HG03060 (cell line): ENCODE measurements around the gene DLL3.

Experiments used
- ATAC-seq: cut with Tn5 transposase; IDR thresholded peaks from one replicate; pipeline ENCODE4 v1.9.1; 2021; ENCODE audit warnings: low read depth, moderate number of reproducible peaks; ENCODE audit not compliant: unreplicated experiment

Gene DLL3

DNA sequence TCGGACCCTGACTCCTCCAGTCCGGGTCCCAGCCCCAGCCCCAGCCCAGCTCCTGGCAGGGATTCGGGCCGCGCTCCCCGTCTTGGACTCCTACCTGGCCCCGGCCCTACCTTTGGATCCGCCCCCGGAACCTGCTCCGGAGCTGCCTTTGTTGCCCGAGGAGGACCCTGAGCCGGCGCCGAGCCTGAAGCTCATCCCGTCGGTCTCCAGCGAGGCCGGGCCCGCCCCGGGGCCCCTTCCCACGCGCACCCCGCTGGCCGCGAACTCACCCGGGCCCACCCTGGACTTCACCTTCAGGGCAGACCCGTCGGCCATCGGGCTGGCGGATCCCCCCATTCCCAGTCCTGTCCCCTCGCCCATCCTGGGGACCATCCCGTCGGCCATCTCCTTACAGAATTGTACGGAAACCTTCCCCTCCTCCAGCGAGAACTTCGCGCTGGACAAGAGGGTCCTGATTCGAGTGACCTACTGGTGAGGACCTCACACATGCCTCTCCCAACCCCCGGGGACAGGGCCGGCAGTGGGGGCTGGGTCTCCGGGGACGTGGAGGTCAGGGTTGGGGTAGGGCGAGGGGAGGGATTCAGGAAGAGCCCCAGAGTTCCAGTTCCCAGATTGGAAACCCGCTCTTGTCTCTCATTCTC lies 16.9 kb downstream of the DLL3 start:
- ATAC-seq: no peak

- no peak for ATAC-seq
These were observed 17.5 kb downstream of the DLL3 start for GRCh38 chr19:39516270-39516669.

DNA sequence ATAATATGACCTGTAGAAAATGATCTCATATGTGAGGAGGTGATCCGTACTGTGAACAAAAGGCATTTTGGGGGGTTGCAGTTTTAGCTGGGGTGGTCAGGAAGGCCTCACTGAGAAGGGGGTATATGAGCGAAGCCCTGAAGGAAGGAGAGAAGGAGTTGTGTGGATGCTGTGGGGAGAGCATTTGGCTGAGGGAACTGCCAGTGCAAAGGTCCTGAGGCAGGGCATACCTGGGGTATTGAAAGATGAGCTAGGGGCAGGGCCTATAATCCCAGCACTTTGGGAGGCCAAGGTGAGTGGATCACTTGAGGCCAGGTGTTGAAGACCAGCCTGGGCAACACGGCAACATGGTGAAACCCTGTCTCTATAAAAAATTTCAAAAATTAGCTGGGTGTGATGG lies 18.7 kb downstream of the DLL3 start:
- no peak for ATAC-seq

GRCh38 chr19:39518458-39518857 lies 19.7 kb downstream of the DLL3 start:
- ATAC-seq: no peak

- no peak for ATAC-seq
These were observed 20.2 kb downstream of the DLL3 start for GRCh38 chr19:39518975-39519374.

DNA sequence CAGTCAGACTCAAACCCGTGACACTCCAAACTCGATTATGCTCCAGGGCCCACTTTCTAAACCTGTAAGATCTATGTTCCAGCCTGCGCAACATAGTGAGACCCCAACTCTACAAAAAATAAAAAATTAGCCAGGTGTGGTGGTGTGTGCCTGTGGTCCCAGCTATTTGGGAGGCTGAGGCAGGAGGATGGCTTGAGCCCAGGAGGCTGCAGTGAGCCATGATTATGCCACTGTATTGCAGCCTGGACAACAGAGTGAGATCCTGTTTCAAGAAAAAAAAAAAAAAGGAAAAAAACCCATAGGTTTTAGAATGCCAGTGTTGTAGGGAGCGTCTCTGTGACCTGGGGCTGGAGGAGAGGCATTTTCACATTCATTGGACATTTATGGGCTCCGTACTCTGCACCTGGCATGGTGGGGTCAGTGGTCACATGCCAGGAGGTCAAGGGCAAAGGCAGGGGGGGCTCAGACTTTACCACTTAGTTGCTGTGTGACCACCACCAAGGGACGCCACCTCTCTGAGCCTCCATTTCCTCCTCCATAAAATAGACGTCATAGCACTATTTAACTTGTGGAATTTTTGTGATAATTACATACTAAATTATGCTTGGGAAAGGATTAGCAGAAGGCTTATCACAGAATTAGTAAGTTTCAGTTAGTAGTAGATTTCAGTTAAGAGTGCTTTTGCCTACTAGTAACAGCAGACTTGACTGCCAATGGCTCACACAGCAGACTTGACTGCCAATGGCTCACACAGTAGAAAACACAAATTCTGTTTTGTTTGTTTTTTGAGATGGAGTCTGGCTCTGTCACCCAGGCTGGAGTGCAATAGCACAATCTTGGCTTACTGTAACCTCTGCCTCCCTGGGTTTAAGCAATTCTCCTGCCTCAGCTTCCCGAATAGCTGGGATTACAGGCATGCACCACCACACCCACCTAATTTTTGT lies 22.1 kb downstream of the DLL3 start:
- ATAC-seq: no peak

DNA sequence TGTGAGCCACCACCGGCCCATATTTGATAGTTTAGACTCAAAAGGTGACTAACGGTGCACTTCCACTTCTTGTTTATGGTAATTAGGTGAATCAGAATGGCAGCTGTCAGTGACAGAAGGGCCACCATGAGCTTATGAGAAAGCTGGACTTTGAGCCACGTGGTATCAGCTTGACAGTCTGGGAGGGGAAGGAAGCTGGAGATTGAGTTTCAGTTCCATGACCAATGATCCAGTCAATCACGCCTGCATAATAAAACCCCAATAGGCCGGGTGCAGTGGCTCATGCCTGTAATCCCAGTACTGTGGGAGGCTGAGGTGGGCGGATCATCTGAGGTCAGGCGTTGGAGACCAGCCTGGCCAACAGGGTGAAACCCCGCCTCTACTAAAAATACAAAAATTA lies 25.7 kb downstream of the DLL3 start:
- ATAC-seq: no peak

GRCh38 chr19:39525205-39525604 lies 26.5 kb downstream of the DLL3 start:
- no peak for ATAC-seq

GRCh38 chr19:39531834-39532232 lies 33.1 kb downstream of the DLL3 start:
- ATAC-seq: no peak

DNA sequence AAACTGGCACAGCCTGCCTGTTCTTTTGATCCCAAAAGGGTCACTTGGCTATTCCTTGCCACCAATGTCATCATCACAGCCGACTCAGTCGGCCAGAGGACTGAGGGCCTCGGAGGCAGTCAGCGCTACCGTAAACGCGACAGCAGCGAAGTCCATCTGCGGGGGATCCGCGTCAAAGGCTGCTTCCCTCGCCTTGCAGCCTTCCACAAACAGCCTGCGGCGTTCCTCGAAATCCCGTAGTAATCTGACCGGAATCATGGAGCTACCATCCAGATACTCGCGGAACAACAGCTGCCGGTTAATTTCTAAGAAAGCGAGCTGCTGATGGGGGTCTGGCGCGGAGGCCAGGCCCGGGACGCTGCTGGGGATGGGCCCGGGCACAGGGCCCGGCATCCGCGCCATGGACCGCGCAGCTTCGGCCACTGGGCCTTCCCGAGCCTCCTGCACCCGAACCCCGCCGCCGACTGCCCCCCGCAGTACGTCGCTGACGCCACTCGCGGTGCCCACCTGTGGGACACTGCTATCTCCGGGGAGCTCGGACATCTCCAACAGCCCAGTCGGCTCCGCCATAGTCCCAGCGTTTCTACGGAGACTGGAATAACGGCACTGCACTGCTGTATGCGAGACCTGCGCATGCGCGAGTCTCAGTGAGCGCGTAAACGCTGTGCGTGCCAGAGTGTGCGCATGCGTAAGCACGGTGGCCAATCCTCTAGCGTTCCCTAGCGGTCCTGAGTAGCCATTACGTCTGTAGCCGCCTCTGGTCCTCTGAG lies 33.7 kb downstream of the DLL3 start, which contains the start of gene EID2B:
TSS of gene EID2B (minus strand) at position 620 of the 770 bp plus-strand sequence. CDS start at position 570, 50 bp downstream.
- peak; percentile 91 for ATAC-seq

DNA sequence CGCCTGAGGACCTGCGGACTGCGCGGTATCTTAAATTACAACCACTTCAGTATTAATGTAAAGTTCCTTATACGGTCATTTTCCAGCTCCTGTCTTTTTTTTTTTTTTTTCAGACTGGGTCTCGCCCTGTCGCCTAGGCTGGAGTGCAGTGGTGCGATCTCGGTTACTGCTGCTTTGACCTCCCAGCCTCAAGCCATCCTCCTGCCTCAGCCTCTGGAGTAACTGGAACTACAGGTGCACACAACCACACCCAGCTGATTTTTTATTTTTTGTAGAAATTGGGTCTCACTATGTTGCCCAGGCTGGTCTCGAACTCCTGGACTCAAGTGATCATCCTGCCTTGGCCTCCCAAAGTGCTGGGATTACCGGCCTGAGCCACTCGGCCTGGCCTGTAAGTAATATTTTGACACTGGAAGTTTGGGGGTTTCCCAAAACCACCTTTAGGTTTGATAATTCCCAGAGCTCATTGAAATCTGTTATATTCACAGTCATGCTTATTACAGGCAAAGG lies 34.3 kb downstream of the DLL3 start:
- ATAC-seq: no peak

DNA sequence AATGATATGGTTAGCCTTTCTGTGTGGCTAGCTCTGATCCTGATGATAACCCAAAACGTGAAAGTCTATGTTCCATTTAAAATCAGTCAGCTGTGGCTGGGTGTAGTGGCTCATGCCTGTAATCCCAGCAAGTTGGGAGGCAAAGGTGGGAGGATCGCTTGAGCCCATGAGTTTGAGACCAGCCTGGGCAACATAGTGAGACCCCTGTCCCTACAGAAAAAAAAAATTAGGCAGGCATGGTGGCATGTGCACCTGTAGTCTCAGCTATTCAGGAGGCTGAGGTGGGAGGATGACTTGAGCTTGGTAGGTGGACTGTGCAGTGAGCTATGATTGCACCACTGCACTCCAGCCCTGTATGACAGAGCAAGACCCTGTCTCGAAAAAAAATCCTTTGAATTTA lies 35.0 kb downstream of the DLL3 start:
- no peak for ATAC-seq

DNA sequence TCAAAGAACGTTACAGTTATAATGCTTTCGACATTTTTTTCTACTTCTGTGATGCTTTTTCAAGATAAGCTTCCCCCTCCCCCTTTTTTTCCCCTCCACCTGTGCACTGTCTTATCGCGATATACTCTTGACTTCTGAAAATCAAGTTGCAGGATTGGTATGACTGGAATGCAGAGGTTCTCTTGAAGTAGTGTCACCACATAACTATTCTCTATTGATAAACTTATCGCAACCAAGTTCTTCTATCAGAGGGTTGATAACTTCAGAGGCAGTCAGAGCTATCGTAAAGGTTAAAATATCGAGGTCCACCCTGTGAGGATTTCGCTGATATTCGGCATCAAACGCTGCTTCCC lies 40.4 kb downstream of the DLL3 start:
- ATAC-seq: no peak

DNA sequence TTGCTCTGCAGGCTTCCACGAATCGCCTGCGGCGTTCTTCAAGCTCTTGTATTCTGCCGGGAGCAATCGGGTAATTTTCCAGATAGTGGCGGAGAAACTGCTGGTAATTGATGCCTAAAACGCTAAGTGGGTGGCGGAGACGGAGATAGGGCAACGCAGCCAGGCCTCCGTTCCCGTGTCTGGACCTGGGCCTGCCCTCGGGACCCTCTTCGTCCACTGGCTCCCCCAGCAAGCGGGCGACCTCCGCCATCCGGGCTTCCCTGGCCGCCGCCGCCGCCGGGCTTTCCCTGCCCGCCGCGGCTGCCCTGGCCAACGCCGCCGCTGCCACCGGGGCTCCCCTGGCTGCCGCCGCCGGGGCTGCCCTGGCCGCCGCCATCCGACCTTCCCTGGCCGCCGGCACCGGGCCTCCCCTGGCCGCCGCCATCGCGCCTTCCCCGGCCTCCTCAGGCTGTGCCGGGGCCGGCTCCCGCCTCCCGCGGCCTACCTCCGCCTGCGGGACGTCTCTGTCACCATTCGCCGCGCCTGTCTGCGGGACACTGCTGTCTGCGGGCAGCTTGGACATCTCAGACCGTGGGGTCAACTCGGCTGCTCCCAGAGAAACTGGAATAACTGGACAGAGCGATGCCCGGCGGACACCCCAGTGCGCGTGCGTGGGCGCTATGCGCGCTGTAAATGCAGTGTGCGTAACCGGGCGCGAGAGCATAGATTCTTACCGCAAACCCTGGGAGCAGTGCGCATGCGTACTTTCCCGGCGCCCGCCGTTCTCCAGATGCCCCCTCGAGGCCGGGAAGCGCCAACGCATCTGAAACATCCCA lies 41.0 kb downstream of the DLL3 start, which contains the start of gene EID2:
TSS of gene EID2 (minus strand) at position 644 of the 815 bp plus-strand sequence. CDS start at position 562, 82 bp downstream.
- peak; percentile 63 for ATAC-seq

- ATAC-seq: no peak
These were observed 41.6 kb downstream of the DLL3 start for GRCh38 chr19:39540333-39540673.

GRCh38 chr19:39542206-39542605 lies 43.5 kb downstream of the DLL3 start:
- ATAC-seq: no peak

- ATAC-seq: no peak
These were observed 44.7 kb downstream of the DLL3 start for GRCh38 chr19:39543477-39543857.

- no peak for ATAC-seq
These were observed 45.6 kb downstream of the DLL3 start for GRCh38 chr19:39544226-39544903.

- ATAC-seq: no peak
These were observed 46.2 kb downstream of the DLL3 start for GRCh38 chr19:39544911-39545310.

GRCh38 chr19:39546599-39546998 lies 47.9 kb downstream of the DLL3 start:
- ATAC-seq: no peak
